ENCODE data around the gene S1PR1. TPM values are rescaled to one million over a fixed set of nuclear protein-coding genes. Genes with fewer than 3 reads are reported as not detected.

Gene S1PR1
- total RNA-seq, 2 donors from 2014 or later, result 4.4 to 10.7 TPM

DNA sequence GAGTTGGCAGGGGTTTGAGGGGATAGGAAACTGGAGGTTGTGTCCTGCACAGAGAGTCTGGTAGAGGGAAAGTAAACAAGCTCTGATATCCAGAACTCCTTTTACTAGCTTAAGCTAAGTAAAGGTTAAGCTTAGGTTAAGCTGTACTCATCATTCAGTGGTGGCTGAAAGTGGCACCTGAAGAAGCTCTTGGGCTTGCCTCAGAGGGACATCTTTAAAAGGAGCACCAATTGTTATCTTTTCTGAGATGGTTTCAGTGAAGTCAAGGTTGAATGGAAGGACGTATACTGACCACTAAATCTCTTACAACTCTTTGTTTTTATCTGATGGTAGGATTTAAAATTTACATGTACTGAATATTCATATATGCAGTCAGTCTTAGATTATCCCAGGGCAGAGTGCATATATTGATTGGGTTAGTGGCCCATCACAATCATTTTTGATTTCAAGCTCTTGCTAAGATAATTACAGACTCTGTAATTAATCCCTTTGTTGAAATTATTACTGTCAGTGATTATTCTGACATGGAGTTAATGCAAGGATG, 43.3 kb downstream of the S1PR1 start:
- Histone ChIP-seq H3K36me3 (no peaks in the 10 kb centered on the region), H3K27me3 (no peaks in the 10 kb centered on the region), H3K9ac (ENCODE audit: low read depth in 2 of 2, low read length in 2 of 2) (no peak overlapping the region), H3K9me3 (no peaks in the 10 kb centered on the region), H3K27ac (no peak overlapping the region), H3K4me1 (no peaks in the 10 kb centered on the region), H3K4me3 (no peak overlapping the region)
- TF ChIP-seq, protein P1, sequence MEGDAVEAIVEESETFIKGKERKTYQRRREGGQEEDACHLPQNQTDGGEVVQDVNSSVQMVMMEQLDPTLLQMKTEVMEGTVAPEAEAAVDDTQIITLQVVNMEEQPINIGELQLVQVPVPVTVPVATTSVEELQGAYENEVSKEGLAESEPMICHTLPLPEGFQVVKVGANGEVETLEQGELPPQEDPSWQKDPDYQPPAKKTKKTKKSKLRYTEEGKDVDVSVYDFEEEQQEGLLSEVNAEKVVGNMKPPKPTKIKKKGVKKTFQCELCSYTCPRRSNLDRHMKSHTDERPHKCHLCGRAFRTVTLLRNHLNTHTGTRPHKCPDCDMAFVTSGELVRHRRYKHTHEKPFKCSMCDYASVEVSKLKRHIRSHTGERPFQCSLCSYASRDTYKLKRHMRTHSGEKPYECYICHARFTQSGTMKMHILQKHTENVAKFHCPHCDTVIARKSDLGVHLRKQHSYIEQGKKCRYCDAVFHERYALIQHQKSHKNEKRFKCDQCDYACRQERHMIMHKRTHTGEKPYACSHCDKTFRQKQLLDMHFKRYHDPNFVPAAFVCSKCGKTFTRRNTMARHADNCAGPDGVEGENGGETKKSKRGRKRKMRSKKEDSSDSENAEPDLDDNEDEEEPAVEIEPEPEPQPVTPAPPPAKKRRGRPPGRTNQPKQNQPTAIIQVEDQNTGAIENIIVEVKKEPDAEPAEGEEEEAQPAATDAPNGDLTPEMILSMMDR (IDR thresholded peaks at IDR 0.05), result no peak
- no peak for DNase-seq
- intact Hi-C loops (cut with DNase I), result no loop called here

DNA sequence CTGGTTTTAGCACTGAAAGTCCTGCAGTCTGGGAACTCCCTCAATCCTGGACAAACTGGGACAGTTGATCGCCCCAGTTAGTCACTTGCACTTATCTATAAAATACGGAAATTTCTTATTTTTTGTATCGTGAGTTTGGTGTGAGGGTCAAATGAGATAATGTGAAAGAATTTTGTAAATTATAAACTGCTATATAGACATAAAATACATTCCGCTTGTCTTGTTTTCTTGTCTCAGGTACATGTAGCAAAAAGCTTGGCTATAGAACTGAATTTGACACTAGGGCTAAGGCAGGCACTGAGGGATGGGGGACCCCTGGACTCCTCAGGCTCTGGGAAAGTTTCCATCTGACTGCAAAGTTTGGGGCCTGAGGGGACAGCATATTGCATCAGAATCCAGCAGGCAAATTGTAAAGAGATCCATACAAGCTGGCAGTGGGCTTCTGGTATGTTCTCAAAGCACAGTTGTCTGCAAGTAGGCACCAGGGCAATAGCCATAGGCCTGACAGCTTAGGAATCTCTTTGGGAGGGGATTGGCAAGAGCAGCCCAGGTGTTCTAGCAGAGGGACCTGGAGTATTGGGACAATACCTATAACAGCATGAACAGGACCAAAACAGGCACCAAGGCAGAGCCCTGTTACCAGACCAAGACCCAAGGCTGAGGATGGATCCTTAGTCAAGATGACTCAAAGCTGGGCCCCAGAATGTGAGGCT, 44.3 kb downstream of the S1PR1 start:
- H3K9ac ChIP-seq (ENCODE audit: low read depth in 2 of 2, low read length in 2 of 2), result no peak overlapping the region
- no peak overlapping the region for H3K4me3 ChIP-seq
- TF ChIP-seq, protein P1 (IDR thresholded peaks at IDR 0.05), result no peak
- intact Hi-C loops (cut with DNase I), result no loop called here
- no peaks in the 10 kb centered on the region for H3K36me3 ChIP-seq
- DNase-seq, result no peak
- no peaks in the 10 kb centered on the region for H3K4me1 ChIP-seq
- no peaks in the 10 kb centered on the region for H3K9me3 ChIP-seq
- H3K27ac ChIP-seq, result no peak overlapping the region
- no peaks in the 10 kb centered on the region for H3K27me3 ChIP-seq

DNA sequence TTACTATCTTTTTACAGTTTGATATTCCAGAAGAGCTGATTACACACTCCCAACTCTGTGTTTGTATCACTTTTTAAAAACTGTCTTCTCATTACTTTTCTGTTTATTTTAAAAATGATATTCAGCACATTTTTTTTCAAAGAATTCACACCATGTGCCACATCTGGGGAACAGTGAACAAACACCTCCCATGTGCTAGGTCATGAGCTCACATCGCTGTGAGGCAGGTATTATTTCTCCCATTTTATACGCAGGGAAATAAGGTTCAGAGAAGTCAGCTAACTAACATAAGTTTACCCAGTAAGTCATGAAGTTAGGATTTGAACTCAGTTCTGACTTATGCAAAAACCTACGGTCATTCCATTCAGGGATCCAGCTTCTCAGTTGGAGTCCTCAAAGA, 44.9 kb downstream of the S1PR1 start:
- Histone ChIP-seq H3K4me1 (no peaks in the 10 kb centered on the region), H3K9ac (ENCODE audit: low read depth in 2 of 2, low read length in 2 of 2) (no peak overlapping the region), H3K27me3 (no peaks in the 10 kb centered on the region), H3K4me3 (no peak overlapping the region), H3K9me3 (no peaks in the 10 kb centered on the region), H3K27ac (no peak overlapping the region), H3K36me3 (no peaks in the 10 kb centered on the region)
- no peak for DNase-seq
- intact Hi-C loops (cut with DNase I), result no loop called here
- TF ChIP-seq, protein P1 (IDR thresholded peaks at IDR 0.05), result no peak

- DNase-seq, result no peak
- no peaks in the 10 kb centered on the region for H3K9me3 ChIP-seq
- no peak overlapping the region for H3K4me3 ChIP-seq
- H3K9ac ChIP-seq (ENCODE audit: low read depth in 2 of 2, low read length in 2 of 2), result no peak overlapping the region
- no peaks in the 10 kb centered on the region for H3K36me3 ChIP-seq
- H3K27me3 ChIP-seq, result no peaks in the 10 kb centered on the region
- TF ChIP-seq, protein P1 (IDR thresholded peaks at IDR 0.05), result no peak
- no peak overlapping the region for H3K27ac ChIP-seq
- intact Hi-C loops (cut with DNase I), result no loop called here
- no peaks in the 10 kb centered on the region for H3K4me1 ChIP-seq
These were observed 45.7 kb downstream of the S1PR1 start for GRCh38 chr1:101282314-101283038.

DNA sequence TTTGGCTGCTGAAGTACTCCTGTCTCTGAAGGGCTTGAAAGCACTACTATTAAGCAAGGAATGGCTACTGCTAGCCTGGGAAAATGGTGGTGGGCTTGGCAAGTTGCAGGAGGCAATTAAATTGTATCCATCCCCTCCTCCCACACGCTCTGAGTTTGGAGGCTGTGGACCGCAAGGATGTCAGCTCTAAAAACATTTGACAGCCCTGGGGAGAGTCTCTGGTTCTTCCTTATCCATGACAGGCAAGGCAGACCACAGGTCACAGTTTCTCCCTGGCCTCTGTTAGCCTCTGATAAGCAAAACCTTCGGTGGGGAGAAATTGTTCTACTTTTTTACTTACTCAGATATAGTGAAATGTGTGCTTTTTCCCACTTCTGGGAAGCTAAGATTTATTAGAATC, 46.6 kb downstream of the S1PR1 start:
- no peak overlapping the region for H3K9ac ChIP-seq (ENCODE audit: low read depth in 2 of 2, low read length in 2 of 2)
- H3K9me3 ChIP-seq, result no peaks in the 10 kb centered on the region
- no peaks in the 10 kb centered on the region for H3K4me1 ChIP-seq
- H3K27ac ChIP-seq, result no peak overlapping the region
- H3K27me3 ChIP-seq, result no peaks in the 10 kb centered on the region
- no peak for DNase-seq
- intact Hi-C loops (cut with DNase I), result no loop called here
- no peaks in the 10 kb centered on the region for H3K36me3 ChIP-seq
- H3K4me3 ChIP-seq, result no peak overlapping the region
- TF ChIP-seq, protein P1 (IDR thresholded peaks at IDR 0.05), result no peak
